ENCODE data around the gene POP4. TPM values are rescaled to one million over a fixed set of nuclear protein-coding genes. Genes with fewer than 3 reads are reported as not detected.

POP4 gene
- total and polyA plus RNA-seq, 9 of the 15 experiments (the other 6 are each of a cell fraction or from before 2014, with no cell fraction given): 42.1 to 128 (median 99.0) TPM

DNA sequence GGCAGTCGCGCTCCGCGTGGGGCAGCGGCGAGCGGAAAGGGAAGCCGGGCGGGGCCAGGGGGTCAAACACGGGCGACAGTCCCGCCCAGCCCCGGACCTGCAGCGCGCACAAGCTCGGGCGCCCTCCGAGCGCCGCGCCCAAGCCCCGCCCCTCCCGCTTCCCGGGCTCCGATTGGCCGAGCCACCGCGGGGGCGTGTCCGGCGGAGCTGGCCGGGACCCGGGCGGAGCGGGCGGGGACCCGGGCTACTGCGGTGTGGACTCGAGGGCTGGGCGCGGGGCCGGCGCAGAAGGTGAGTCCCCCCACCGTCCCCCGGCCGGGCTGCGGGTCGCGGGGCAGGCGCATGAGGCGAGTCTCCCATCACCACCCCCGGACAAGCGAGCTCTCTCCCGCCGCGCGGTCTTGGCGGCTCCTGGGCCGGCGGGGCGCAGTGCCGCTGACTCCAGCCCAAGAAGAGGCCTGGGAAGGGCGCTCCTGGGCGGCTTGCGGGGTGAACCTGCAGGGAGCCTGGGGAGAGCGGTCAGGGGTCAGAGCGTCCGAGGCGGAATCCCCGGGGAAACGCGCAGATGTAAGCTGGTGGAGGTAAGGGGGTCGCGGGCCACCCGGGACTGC is 59.2 kb downstream of the POP4 start, which contains the start of gene PLEKHF1 (continued):
- TF ChIP-seq, protein P1, sequence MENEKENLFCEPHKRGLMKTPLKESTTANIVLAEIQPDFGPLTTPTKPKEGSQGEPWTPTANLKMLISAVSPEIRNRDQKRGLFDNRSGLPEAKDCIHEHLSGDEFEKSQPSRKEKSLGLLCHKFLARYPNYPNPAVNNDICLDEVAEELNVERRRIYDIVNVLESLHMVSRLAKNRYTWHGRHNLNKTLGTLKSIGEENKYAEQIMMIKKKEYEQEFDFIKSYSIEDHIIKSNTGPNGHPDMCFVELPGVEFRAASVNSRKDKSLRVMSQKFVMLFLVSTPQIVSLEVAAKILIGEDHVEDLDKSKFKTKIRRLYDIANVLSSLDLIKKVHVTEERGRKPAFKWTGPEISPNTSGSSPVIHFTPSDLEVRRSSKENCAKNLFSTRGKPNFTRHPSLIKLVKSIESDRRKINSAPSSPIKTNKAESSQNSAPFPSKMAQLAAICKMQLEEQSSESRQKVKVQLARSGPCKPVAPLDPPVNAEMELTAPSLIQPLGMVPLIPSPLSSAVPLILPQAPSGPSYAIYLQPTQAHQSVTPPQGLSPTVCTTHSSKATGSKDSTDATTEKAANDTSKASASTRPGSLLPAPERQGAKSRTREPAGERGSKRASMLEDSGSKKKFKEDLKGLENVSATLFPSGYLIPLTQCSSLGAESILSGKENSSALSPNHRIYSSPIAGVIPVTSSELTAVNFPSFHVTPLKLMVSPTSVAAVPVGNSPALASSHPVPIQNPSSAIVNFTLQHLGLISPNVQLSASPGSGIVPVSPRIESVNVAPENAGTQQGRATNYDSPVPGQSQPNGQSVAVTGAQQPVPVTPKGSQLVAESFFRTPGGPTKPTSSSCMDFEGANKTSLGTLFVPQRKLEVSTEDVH (IDR thresholded peaks at IDR 0.05; ENCODE audit: low read depth, partially characterized antibody): no peak
- TF ChIP-seq PHB (CRISPR knock-in tag; IDR thresholded peaks at IDR 0.05) (no peak), NONO (IDR thresholded peaks at IDR 0.05; ENCODE audit: low read depth in 2 of 2, low read length in 1 of 2) (no peak), HMG20A (CRISPR knock-in tag; conservative IDR thresholded peaks at IDR 0.05) (no peak), DIDO1 (tag; IDR thresholded peaks at IDR 0.05; ENCODE audit: low read depth) (no peak), L3MBTL2 (IDR thresholded peaks at IDR 0.05) (peak; percentile 62), SAP30 (IDR thresholded peaks at IDR 0.05; ENCODE audit: borderline replicate concordance, insufficient read depth, low read depth, low read length, poor library complexity, severe bottlenecking) (peak; percentile 3), MED1 (CRISPR knock-in tag; IDR thresholded peaks at IDR 0.05; ENCODE audit: borderline replicate concordance) (no peak), BHLHE40 (IDR thresholded peaks at IDR 0.05; ENCODE audit: low read length) (no peak), TAF9B (IDR thresholded peaks at IDR 0.05; ENCODE audit: partially characterized antibody) (no peak), TSHZ1 (CRISPR knock-in tag; IDR thresholded peaks at IDR 0.05) (no peak), TAF15 (IDR thresholded peaks at IDR 0.05; ENCODE audit: low read depth, low read length) (no peak), RB1 (IDR thresholded peaks at IDR 0.05; ENCODE audit: low read depth) (peak; percentile 86), STAT5A (IDR thresholded peaks at IDR 0.05; ENCODE audit: borderline replicate concordance, low read length) (no peak), MCM3 (IDR thresholded peaks at IDR 0.05) (no peak), ZNF507 (tag; conservative IDR thresholded peaks at IDR 0.05) (no peak)
- TF ChIP-seq, protein P2, sequence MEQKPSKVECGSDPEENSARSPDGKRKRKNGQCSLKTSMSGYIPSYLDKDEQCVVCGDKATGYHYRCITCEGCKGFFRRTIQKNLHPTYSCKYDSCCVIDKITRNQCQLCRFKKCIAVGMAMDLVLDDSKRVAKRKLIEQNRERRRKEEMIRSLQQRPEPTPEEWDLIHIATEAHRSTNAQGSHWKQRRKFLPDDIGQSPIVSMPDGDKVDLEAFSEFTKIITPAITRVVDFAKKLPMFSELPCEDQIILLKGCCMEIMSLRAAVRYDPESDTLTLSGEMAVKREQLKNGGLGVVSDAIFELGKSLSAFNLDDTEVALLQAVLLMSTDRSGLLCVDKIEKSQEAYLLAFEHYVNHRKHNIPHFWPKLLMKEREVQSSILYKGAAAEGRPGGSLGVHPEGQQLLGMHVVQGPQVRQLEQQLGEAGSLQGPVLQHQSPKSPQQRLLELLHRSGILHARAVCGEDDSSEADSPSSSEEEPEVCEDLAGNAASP (IDR thresholded peaks at IDR 0.05): no peak
- TF ChIP-seq, protein P3, sequence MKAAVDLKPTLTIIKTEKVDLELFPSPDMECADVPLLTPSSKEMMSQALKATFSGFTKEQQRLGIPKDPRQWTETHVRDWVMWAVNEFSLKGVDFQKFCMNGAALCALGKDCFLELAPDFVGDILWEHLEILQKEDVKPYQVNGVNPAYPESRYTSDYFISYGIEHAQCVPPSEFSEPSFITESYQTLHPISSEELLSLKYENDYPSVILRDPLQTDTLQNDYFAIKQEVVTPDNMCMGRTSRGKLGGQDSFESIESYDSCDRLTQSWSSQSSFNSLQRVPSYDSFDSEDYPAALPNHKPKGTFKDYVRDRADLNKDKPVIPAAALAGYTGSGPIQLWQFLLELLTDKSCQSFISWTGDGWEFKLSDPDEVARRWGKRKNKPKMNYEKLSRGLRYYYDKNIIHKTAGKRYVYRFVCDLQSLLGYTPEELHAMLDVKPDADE (conservative IDR thresholded peaks at IDR 0.05; ENCODE audit: control insufficient read depth, low read depth, low read length): no peak; the same call in 1 of the 2 replicates

All from K562 (cell line).